ENCODE measurements around the gene SLC9A3. TPM values are rescaled to one million over a fixed set of nuclear protein-coding genes. Genes with fewer than 3 reads are reported as not detected.

Gene SLC9A3
- total and polyA plus RNA-seq, 2 of the 13 experiments (the other 11 are each of a cell fraction or from before 2014, with no cell fraction given), result 1.5 to 1.8 TPM

DNA sequence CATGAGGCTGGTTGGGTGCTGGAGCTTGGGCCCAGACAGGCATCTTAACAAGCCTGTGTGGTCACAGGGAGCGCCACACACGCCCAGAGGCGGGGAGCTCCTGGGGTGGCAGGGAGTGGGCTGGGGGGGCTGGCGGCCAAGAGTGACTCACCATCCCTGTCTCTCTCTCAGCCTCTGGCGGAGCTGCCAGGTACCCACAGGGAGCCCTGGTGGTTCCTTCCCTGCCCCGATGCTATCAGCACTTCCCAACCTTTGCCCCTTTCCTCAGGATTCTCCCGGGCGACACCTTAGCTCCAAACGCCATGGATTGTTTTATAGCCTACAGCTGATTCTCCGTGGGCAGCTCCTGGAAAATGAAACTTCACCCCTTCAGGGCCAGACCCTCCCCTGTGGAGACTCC, 5.5 kb downstream of the SLC9A3 start (continued):
- TF ChIP-seq, protein P1, sequence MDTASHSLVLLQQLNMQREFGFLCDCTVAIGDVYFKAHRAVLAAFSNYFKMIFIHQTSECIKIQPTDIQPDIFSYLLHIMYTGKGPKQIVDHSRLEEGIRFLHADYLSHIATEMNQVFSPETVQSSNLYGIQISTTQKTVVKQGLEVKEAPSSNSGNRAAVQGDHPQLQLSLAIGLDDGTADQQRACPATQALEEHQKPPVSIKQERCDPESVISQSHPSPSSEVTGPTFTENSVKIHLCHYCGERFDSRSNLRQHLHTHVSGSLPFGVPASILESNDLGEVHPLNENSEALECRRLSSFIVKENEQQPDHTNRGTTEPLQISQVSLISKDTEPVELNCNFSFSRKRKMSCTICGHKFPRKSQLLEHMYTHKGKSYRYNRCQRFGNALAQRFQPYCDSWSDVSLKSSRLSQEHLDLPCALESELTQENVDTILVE (CRISPR knock-in tag; IDR thresholded peaks at IDR 0.05), result no peak
- TF ChIP-seq, protein P2, sequence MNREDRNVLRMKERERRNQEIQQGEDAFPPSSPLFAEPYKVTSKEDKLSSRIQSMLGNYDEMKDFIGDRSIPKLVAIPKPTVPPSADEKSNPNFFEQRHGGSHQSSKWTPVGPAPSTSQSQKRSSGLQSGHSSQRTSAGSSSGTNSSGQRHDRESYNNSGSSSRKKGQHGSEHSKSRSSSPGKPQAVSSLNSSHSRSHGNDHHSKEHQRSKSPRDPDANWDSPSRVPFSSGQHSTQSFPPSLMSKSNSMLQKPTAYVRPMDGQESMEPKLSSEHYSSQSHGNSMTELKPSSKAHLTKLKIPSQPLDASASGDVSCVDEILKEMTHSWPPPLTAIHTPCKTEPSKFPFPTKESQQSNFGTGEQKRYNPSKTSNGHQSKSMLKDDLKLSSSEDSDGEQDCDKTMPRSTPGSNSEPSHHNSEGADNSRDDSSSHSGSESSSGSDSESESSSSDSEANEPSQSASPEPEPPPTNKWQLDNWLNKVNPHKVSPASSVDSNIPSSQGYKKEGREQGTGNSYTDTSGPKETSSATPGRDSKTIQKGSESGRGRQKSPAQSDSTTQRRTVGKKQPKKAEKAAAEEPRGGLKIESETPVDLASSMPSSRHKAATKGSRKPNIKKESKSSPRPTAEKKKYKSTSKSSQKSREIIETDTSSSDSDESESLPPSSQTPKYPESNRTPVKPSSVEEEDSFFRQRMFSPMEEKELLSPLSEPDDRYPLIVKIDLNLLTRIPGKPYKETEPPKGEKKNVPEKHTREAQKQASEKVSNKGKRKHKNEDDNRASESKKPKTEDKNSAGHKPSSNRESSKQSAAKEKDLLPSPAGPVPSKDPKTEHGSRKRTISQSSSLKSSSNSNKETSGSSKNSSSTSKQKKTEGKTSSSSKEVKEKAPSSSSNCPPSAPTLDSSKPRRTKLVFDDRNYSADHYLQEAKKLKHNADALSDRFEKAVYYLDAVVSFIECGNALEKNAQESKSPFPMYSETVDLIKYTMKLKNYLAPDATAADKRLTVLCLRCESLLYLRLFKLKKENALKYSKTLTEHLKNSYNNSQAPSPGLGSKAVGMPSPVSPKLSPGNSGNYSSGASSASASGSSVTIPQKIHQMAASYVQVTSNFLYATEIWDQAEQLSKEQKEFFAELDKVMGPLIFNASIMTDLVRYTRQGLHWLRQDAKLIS (CRISPR knock-in tag; IDR thresholded peaks at IDR 0.05), result no peak
- TF ChIP-seq, protein P3, sequence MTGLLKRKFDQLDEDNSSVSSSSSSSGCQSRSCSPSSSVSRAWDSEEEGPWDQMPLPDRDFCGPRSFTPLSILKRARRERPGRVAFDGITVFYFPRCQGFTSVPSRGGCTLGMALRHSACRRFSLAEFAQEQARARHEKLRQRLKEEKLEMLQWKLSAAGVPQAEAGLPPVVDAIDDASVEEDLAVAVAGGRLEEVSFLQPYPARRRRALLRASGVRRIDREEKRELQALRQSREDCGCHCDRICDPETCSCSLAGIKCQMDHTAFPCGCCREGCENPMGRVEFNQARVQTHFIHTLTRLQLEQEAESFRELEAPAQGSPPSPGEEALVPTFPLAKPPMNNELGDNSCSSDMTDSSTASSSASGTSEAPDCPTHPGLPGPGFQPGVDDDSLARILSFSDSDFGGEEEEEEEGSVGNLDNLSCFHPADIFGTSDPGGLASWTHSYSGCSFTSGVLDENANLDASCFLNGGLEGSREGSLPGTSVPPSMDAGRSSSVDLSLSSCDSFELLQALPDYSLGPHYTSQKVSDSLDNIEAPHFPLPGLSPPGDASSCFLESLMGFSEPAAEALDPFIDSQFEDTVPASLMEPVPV (CRISPR knock-in tag; IDR thresholded peaks at IDR 0.05), result no peak
- TF ChIP-seq ZNF350 (CRISPR knock-in tag; IDR thresholded peaks at IDR 0.05; ENCODE audit: borderline replicate concordance, low read depth), result no peak

DNA sequence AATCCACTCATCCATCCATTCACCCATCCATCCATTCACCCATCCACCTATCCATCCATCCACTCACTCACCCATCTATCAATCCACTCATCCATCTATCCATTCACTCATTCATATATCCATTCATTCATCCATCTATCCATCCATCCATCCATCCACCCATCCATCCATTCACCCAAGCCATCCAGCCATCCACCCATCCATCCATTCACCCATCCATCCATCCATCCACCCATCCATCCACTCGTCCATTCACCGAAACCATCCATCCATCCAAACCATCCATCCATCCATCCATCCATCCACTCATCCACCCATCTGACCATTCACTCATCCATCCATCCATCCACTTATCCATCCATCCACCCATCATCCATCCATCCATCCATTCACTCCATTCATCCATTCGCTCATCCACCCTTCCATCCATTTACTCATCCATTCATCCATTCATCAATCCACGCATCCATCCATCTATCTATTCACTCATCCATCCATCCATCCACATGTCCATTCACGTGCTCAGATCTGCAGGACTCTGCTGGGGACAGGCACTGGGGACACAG, 6.6 kb downstream of the SLC9A3 start:
- WGBS (ENCODE audit: low lambda C conversion rate), result 35% methylated on average over 5 of the region's 5 CpGs
- Histone ChIP-seq H4K20me1 (ENCODE audit: insufficient read depth, low read length) (no peaks in the 10 kb centered on the region), H3K4me3 (replicated peaks in 1 of 3; ENCODE audit: insufficient read depth in 1 of 3, low read depth in 2 of 3, low read length in 3 of 3) (no peak overlapping the region), H2AFZ (ENCODE audit: low read length) (no peak overlapping the region), H3K79me2 (ENCODE audit: insufficient read depth, low read length) (no peaks in the 10 kb centered on the region), H3K9me3 (ENCODE audit: low read length) (no peaks in the 10 kb centered on the region), H3K4me2 (ENCODE audit: low read depth, low read length) (no peak overlapping the region), H3K27me3 (ENCODE audit: control insufficient read depth in 1 of 2, insufficient read depth in 2 of 2, low read length in 2 of 2) (peaks cover 0 to 55% of the 10 kb centered on the region in 2 experiments; a peak in 3 of 5 replicates), H3K27ac (ENCODE audit: extremely low read length, insufficient read depth, low read length) (no peak overlapping the region), H3K9ac (ENCODE audit: insufficient read depth, low read depth, low read length) (no peak overlapping the region), H3K36me3 (replicated peaks in 1 of 2; ENCODE audit: control insufficient read depth in 1 of 2, insufficient read depth in 2 of 2, low read length in 2 of 2) (no peaks in the 10 kb centered on the region), H3K4me1 (ENCODE audit: insufficient read depth, low read length) (peaks cover 18% of the 10 kb centered on the region)
- CTCF ChIA-PET (ENCODE audit: low intra/inter-chr PET ratio, low total read pairs), result no interaction called here
- ATAC-seq (no peak), DNase-seq (ENCODE audit: low spot score) (no peak), FAIRE-seq (no peak)
- BruUV-seq (replicated peaks), result no TSS peak
- intact Hi-C loops (cut with micrococcal nuclease; ENCODE audit: unreplicated experiment) (no loop called here), in situ Hi-C loops (cut with HindIII; ENCODE audit: extremely low pct_ligation_motif_present, low pct_unique_long_range_greater_than_20kb) (no loop called here)
- POLR2A ChIA-PET, result no interaction called here
- TF ChIP-seq SIN3A (IDR thresholded peaks at IDR 0.05; ENCODE audit: borderline replicate concordance, low read depth, low read length), result no peak
- TF ChIP-seq, protein P4, sequence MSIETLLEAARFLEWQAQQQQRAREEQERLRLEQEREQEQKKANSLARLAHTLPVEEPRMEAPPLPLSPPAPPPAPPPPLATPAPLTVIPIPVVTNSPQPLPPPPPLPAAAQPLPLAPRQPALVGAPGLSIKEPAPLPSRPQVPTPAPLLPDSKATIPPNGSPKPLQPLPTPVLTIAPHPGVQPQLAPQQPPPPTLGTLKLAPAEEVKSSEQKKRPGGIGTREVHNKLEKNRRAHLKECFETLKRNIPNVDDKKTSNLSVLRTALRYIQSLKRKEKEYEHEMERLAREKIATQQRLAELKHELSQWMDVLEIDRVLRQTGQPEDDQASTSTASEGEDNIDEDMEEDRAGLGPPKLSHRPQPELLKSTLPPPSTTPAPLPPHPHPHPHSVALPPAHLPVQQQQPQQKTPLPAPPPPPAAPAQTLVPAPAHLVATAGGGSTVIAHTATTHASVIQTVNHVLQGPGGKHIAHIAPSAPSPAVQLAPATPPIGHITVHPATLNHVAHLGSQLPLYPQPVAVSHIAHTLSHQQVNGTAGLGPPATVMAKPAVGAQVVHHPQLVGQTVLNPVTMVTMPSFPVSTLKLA (IDR thresholded peaks at IDR 0.05), result peak; percentile 42; the same call in 1 of the 2 replicates

All from HepG2 (cell line).